ACHN (cell line): Measurements from ENCODE around the gene ELOVL3.
A peak's percentile ranks its signal among the peaks of the same experiment; 100 is the strongest.
"Not testable (repeated sequence)": the region's sequence is repeated elsewhere in the genome, so short reads cannot be mapped to it uniquely, and the experiment has no call there.

ENCODE experiments used
- DNase-seq: peaks from one replicate; pipeline ENCODE4 v3.0.0-alpha.2; 2015
- in situ Hi-C: cut with HindIII; loops from 2 replicates; pipeline ENCODE4 v1.10.0; 2017; ENCODE audit warnings: low sequenced_read_pairs, low pct_ligation_motif_present, low pct_unique_long_range_greater_than_20kb

Gene ELOVL3, protein sequence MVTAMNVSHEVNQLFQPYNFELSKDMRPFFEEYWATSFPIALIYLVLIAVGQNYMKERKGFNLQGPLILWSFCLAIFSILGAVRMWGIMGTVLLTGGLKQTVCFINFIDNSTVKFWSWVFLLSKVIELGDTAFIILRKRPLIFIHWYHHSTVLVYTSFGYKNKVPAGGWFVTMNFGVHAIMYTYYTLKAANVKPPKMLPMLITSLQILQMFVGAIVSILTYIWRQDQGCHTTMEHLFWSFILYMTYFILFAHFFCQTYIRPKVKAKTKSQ

DNA sequence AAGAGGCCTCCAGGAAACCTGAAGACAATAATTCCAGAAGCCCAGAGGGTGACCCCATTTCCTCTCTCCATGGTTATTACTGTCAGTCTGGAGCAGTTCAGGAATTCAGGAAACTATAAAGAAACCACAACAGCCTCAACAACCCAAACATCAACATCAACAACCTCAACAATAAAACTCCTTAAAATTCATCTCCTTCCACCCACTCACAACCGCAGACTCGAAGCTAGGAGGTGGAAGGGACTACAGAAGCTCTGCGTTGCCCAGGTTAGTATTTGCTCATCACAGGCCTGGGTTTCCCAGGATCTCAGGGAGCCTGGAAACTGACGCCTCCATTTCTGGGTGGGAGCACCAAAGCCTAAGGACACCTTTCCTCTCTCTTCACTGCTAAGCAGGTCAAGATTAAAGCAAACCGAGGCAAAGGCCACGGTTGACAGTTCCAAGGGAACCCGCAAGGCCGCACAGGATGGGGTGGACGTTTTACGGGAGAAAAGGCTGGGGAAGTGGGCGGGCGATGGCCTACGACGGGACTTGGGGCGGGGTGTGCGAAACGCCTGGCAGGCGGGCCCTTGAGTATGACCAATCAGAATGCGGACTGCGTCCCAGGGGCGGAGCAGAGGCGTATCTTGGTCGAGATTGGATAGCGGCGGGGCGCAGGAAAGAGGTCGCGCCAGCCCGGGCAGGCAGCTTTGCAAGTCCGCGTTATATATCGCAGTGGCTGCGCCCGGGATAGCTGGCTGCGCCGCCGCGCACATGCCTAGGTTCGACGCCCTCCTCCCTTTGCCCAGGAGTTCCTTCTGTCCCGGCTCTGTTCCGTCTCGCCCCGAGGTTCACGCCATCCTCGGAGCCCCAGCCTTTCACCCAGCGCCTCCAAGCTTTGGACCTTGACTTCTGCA is at the start of gene ELOVL3:
Gene ELOVL3 (plus strand): TSS at position 654 of the 896 bp plus-strand sequence. CDS start 250 bp downstream, outside the sequence.
- in situ Hi-C loops = loop anchor here (10.0 kb wide), 1 partner anchor 129 kb away; no protein-coding TSS in a partner anchor

DNA sequence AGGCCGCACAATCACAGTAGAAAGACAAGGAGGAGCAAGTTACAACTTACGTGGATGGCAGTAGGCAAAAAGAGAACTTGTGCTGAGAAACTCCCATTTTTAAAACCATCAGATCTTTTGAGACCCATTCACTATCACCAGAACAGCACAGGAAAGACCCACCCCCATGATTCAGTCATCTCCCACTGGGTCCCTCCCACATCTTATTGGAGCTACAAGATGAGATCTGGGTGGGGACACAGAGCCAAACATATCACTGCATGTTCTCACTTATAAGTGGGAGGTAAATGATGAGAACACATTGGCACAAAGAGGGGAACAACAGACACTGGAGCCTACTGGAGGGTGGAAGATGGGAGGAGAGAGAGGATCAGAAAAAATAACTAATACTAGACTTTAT is 41.5 kb upstream of the ELOVL3 start:
- no peak for DNase-seq
- in situ Hi-C loops = no loop called here

More for the DNA sequence above, at the start of gene ELOVL3:
- peak; percentile 83 for DNase-seq

DNA sequence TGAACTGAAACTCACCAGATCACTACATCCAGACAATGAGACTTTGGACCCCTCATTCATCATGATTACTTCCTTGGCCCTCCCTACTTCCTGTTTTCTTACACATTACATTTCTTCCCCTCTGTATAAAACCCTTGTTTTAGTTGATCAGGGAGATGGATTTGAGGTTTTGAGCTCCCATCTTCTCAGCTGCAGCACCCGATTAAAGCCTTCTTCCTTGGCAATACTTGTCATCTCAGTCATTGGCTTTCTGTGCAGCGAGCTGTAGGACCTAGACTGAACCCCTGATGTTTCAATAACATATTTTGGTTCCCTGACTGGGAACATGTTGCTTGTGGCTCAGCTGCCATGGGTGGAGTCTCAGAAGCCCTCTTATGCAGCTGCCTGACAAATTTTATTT is 40.8 kb upstream of the ELOVL3 start:
- no peak for DNase-seq
- in situ Hi-C loops = no loop called here

DNA sequence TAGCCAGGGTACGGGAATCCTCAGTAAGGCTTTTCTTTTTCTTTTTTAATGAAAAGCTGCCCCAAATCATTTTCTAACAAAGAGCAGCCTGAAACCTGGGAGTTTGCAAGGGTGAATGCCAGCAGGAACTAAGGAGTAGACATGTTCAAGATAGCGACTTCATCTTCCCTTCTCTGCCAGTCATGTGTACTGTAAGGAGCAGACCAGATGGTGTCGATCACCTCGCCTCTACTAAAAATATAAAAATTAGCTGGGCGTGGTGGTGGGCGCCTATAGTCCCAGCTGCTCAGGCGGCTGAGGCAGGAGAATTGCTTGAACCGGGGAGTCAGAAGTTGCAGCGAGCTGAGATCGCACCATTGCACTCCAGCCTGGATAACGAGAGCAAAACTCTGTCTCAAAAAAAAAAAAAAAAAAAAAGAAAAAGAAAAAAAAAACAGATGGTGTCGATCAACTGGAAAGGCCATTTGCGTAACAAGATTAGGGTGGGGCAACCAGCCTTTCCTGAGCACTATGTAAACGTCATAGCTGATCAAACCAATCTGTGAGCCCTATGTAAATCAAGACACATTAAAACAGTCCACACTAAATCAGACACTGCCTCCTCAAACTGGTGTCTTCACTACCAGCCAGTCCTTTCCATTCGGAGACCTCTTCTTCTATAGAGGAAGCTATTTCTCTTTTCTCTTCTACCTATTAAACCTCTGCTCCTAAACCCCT is 40.1 kb upstream of the ELOVL3 start:
- in situ Hi-C loops = no loop called here
- DNase-seq = no peak

DNA sequence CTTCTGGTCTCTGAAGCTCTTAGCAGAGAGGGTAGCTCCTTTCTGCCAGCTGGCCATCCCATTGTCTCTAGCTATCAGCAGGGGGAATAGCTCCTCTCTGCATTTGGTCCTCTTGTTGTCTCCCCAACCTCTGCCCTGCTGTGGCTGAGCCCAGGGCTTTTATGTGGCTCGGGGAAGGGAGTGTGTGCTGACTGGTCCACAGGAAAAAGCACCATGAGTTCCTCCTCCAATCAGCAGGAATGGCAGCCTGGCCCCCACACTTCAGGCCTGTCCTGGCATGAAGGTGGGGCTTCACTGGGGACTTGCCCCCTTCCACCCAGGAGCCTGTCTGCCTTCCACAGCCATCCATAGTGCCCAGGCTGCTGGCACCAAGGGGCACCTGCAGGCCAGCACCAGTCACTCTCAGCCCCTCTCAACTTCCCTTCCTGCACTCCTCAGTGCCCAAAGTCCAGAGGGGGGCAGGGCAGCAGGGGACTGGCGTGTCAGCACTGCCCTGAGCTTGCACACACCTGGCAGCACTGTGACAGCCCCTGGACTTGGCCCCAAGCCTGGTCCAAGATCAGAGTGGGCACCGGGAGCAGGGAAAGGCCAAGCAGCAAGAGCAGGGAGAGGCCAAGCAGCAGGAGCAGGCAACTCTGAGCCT is 37.7 kb upstream of the ELOVL3 start:
- in situ Hi-C loops = no loop called here
- DNase-seq = no peak

DNA sequence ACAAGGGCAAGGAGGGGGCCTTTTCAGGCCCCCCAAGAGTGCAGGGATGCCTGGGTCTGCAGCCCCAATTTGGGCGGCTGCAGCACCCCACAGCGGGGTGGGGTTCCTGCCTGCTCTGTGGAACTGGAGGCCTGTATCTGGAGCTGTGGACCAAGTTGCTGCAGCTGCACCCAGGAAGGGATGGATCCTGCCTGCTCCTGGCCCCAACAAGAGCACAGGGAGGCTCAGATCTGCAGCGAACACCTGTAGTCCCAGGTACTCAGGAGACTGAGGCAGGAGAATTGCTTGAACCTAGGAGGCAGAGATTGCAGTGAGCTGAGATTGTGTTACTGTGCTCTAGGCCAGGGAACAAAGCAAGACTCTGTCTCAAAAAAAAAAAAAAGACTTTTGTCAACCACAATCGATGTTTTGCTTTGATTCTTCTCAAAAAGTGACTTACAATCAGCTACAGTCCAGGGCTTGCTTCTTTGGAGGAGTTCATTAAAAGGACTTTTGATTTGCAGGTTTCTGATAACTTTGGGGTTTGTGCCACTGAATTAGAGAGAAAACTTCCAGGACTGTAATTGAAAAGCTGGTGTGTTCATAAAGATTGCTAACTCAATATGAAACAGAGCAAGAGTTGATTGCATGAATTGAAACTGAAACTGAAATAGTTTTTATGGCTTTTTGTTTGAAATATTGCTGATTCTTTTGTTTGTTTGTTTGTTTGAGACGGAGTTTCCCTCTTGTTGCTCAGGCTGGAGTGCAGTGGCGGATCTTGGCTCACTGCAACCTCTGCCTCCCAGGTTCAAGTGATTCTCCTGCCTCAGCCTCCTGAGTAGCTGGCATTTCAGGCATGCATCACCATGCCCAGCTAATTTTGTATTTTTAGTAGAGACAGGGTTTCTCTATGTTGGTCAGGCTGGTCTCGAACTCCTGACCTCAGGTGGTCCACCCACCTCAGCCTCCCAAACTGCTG is 36.9 kb upstream of the ELOVL3 start:
- in situ Hi-C loops, DNase-seq: not testable (repeated sequence)

DNA sequence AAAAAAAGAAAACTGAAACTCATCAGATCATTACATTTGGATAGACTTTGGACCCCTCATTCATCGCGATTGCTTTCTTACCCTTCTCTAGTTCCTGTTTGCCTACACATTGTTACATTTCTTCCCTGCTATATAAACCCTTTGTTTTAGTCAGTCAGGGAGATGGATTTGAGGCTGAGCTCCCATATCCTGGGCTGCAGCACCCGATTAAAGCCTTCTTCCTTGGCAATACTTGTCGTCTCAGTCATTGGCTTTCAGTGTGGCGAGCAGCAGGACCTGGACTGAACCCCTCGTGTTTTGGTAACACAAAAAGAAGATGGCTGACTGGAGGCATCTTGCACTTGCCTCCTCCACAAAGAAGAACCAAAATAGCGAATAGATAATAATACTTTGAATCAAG is 34.1 kb upstream of the ELOVL3 start:
- DNase-seq = no peak
- in situ Hi-C loops = no loop called here

DNA sequence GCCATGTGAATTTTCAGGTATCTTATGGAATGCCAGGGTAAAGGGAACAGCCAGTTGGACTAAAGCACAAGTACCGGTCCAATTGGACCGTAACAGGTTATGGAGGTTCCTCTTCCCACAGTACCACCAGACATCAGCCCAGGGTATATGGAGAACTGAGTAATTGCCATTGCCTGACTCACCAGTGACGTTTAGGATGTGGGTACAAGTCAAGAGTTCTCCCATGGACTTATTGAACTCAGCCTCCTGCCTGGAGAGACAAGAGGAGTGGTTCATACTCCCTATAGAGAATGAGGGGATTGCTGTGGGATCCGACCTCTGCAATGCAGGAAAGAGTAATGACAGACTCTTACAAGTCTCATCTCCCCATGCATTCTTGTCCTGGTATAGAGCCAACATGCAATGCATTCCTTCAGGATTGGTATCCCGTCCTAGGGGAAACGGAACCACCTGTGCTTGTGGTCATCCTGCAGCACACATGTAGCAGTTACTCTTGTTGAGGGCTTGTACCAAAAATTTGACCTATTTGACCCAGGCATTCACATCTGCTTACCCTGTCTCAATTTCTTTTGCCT is 30.7 kb upstream of the ELOVL3 start:
- no peak for DNase-seq
- in situ Hi-C loops = no loop called here

DNA sequence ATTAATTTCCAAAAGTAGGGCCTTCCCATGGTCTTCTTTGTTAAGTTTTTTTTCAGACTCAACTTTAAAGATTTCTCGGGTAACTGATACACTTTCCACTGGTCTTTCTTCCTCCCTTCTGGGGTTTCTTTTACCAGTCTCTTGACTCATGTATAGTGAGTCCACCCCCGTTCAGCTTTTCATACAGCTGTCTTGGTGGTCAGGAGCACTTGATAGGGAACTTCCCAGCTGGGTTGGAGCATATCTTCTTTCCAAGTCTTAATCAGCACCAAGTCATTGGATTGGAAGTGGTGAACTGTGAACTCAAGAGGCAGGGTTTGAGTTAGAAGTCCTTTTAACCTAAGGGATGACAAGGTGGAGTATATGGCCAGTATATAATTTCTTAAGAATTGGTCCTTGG is 29.2 kb upstream of the ELOVL3 start:
- DNase-seq = no peak
- in situ Hi-C loops = no loop called here

DNA sequence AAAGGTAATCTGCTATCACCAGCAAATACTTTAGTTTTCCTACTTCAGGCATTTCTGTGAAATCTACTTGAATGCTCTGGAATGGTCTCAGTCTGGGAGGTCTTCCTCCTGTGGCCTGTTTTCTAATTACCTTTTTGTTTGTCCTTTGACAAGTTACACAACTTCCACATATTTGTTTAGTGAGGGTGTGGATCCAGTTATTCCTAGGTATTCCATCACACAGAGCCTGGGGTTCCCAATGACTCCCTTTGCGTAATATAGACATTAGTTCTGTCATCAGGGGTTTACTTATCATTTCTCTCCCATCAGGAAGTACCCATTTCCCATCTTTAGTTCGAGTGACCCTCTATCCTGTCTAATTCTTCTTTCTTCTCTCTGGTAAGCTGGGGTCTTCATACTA is 28.1 kb upstream of the ELOVL3 start:
- in situ Hi-C loops = no loop called here
- no peak for DNase-seq

DNA sequence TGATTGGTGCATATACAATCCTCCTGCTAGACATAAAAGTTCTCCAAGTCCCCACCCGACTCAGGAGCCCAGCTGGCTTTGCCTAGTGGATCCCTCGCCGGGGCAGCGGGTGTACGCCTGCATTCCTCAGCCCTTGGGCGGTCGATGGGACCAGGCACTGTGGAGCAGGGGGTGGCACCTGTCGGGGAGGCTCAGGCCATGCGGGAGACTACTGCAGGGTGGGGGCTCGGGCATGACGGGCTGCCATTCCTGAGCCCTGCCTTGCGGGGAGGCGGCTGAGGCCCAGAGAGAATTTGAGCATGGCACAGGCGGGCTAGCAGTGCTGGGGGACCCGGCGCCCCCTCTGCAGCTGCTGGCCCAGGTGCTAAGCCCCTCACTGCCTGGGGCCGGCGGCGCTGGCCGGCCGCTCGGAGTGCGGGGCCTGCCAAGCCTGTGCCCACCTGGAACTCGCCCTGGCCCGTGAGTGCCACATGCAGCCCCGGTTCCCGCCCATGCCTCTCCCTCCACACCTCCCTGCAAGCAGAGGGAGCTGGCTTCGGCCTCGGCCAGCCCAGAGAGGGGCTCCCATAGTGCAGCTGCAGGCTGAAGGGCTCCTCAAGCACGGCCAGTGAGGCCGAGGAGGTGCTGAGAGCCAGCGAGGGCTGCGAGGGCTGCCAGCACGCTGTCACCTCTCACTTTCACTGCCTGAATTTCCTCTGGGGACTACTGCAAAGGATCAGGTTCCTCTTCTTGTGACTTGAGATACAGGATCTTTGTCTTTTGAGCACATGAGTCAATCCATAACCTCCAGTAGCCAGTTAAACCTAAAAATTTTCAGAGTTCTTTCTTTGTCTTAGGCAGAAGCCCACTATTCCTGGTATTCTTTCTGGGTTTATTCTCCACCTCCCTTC is 25.1 kb upstream of the ELOVL3 start:
- in situ Hi-C loops = no loop called here
- DNase-seq = no peak

DNA sequence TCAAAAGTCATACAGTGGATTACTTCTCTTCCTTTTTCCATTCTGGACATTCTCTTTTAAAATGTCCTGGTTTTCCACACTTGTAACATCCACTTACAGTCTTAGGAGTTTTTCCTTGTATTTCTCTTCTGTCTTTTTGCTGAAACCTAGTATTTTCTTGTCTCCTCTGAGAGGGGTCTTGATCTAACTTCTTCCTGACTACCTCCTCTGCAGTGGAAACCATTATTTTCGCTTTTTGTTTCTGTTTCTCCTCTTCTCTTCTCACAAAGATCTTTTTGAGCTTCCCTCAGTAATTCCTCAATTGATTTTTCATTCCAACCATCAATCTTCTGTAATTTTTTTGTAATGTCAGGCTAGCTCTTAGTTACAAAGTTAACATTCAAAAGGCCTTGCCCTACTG is 23.7 kb upstream of the ELOVL3 start:
- in situ Hi-C loops = no loop called here

DNA sequence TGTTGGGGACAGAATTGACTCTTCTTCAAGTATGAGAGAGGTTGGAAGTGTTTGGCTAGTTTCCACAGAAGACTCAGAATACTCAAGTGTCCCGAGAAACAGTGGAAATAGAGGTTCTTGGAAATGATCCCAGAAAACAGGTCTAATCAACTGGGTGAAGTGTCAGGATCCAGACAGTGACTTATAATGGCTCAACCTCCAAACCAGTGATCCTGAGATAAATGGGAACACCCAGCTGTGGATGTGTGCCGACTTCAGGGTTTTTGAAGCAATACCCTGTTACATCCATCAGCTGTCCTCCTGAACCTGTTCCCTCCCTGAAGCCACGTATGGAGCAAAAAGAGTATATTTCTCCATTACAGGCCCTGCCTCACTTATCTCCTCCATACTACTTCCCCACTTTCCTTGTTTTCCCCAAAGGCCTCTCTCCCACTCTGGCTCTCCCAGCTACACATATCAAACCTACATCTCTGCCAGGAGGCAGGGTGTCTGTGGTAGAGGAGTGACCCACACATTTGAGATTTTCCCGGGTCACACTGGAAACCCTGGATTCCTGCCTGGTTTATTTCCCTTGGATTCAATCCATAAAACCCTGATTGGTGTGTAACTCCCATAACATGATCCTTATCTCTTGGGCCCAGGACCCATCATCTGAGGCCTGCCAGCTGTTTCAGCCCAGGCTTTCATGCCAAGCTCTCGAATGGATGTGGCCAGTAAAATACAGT is 17.6 kb upstream of the ELOVL3 start:
- DNase-seq = no peak
- in situ Hi-C loops = no loop called here

More for the DNA sequence above, 23.7 kb upstream of the ELOVL3 start:
- no peak for DNase-seq

DNA sequence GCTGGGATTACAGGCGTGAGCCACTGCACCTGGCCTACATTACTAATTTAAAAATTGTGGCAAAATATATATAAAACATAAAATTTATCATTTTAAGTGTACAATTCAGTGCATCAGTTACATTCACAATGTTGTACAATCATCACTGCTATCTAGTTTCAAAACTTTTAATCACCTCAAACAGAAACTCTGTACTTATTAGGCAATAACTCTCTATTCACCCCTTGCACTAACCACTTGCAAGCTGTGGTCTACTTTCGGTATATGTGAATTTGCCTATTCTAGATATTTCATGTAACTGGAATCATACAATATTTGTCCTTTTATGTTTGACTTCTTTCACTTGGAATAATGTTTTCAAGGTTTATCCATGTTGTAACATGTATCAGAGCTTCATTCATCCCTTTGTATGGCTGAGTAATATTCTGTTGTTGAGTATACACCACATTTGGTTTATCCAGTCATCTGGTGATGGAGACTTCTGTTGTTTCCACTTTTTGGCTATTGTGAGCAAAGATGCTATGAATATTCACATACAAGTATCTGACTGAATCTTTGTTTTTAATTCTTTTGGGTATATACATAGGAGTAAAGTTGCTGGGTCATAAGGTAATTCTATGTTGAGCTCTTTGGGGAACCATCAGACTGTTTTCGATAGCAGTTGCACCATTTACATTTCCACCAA is 14.3 kb upstream of the ELOVL3 start:
- in situ Hi-C loops = no loop called here
- no peak for DNase-seq

DNA sequence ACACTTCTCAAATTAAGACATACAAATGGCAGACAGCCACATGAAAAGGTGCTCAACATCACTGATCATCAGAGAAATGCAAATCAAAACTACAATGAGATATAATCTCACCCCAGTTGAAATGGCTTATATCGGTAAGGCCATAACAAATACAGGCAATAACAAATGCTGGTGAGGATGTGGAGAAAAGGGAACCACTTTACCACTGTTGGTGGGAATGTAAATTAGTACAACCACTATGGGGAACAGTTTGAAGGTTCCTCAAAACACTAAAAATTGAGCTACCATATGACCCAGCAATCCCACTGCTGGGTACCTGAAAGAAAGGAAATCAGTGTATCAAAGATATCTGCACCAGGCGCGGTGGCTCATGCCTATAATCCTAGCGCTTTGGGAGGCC is 12.5 kb upstream of the ELOVL3 start:
- DNase-seq, in situ Hi-C loops: not testable (repeated sequence)
